SK-N-MC (cell line): Measurements from ENCODE around the gene SFXN5.

Experiments
- EZH2 ChIP-seq: fragments of 200-600 bp; sonication (generic); IDR thresholded peaks from one replicate; pipeline ENCODE4 v1.6.1; 2017; ENCODE audit warnings: antibody characterized with exemption
- POLR2AphosphoS5 ChIP-seq: IDR thresholded peaks from 2 replicates; pipeline ENCODE4 v1.6.1; 2012; ENCODE audit warnings: mild to moderate bottlenecking, low read depth, low read length, borderline replicate concordance

- no peak for TF ChIP-seq EZH2
- no peak for TF ChIP-seq POLR2AphosphoS5
These were observed 2.3 kb downstream of the SFXN5 start for GRCh38 chr2:73069041-73069854.
